ENCODE data around the gene A1BG.
"Not testable (repeated sequence)": the region's sequence is repeated elsewhere in the genome, so short reads cannot be mapped to it uniquely, and the experiment has no call there.

DNA sequence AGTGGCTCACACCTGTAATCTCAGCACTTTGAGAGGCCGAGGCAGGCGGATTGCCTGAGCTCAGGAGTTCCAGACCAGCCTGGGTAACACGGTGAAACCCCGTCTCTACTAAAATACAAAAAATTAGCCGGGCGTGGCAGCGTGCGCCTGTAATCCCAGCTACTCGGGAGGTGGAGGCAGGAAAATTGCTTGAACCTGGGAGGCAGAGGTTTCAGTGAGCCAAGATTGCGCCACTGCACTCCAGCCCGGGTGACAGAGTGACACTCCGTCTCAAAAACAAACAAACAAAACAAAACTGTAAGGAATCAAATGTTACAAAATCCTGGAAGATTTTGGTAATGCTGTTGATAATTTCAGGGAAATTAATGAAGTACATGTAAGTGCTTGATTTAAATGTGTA is 5.2 kb downstream of the A1BG start:
- not testable (repeated sequence) for TF ChIP-seq POLR2A (IDR thresholded peaks at IDR 0.05; ENCODE audit: low read length); GATA1 (IDR thresholded peaks at IDR 0.05; ENCODE audit: low read depth, low read length)

Data from erythroblast (primary cell).